Stimulated activated CD8-positive, alpha-beta memory T cell treated with anti-CD3 and anti-CD28 coated beads, Interleukin-12 subunit alpha, Interleukin-12 subunit beta, amount 100 ng/mL, for 4 hours (primary cell): ENCODE results near the gene NCMAP.
"Not testable (repeated sequence)": the region's sequence is repeated elsewhere in the genome, so short reads cannot be mapped to it uniquely, and the experiment has no call there.

ENCODE experiments used
- DNase-seq: peaks from one replicate; pipeline ENCODE4 v3.0.0-alpha.2; 2020; ENCODE audit warnings: low read depth

NCMAP gene, protein sequence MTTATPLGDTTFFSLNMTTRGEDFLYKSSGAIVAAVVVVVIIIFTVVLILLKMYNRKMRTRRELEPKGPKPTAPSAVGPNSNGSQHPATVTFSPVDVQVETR

DNA sequence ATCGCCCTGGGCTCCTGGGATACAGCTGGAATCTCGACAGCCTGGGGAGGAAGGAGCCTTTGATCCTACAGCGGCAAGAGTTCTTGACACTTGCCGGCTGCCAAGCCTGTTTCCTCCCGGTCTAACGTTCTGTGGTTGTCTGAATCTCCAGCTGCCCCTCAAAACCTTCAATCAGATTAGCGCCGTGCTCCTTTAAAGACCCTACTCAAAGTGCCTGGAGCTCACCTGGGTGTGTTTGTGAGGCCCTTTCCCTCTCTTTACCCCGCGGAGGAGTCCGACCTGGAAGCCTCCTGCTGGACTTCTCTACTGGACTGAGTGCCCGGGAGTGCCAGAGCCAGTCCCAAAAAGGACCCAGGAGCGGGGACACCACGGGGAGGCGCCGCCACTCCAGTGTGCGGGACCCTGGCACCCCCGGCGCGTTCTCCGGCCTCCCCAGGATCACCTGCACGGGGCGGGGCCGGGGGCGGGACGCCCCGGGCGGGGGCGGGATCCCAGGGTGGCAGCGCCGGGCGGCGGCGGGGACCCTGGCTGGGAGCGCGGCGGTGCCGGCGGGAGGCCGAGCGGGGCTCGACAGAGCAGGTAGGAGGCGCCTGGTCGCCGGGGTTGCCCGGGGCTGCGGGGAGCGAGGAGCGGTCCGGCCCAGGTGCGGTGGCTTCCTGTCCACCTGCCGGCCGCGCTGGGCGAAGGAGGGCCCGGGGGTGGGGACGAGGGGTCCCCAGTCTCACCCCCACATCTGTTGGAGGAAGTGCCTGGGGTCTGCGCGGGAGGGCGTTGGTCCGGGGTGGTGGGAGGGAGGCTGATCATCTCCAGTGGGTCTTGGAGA, at the start of gene NCMAP:
TSS of gene NCMAP (plus strand) at position 497 of the 823 bp plus-strand sequence. CDS start 39,344 bp downstream, outside the sequence.
- DNase-seq = peak; percentile 42

DNA sequence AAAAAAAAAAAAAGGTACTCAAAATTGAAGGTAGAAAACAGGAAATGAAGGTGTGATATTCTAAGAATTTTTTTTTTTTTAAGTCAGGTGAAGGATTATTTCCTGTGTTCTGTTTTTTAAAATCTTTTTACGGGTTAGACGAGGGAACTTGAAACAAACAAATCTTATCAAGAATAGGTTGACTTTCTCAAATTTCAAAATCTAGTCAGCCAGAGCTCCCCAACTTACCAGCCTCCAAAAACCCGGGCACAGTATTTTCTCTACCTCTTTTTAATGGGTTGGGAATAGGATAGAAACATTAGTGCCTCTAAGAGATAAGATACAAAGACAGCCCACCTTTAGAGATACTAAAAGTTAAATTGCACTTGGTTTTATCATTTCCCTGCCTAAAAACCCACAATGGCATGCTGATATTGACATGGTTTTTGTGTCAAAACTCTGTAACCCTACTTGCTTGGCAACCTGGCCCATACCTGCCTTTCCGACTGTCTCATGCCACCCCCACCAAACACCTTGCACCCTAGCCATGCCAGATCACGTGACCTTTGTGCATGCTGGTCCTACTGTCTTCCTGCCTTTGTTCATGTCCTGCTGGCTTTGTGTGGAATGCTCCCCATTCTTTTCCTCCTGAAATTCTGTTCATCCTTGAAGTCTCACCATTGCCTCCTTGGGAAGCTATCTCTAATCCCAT, 49.1 kb upstream of the NCMAP start:
- DNase-seq = no peak

- no peak for DNase-seq
Observed at GRCh38 chr1:24507405-24507804, 48.5 kb upstream of the NCMAP start.

- DNase-seq = no peak
Observed at GRCh38 chr1:24508911-24509310, 47.0 kb upstream of the NCMAP start.

GRCh38 chr1:24513706-24514105, 42.2 kb upstream of the NCMAP start:
- DNase-seq = no peak

DNA sequence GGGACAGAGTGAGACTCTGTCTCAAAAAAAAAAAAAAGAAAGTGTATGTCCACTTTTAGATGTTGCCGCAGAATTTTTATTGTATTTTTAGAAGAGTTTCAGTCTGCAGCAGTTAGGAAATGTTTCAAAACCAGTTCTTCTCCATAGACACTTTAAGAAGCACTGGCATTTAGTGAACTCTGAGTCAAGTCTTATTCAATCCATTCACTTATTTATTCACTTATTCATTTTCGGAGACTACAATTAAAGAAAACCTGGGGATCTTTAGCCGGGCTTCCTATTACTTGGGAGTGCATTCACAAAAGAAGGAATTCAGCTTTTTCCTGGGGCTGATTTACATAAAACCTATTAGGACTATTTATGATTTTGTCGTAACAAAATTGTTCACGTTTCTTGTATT, 40.9 kb upstream of the NCMAP start:
- no peak for DNase-seq

- DNase-seq = not testable (repeated sequence)
Observed at GRCh38 chr1:24515671-24516209, 40.1 kb upstream of the NCMAP start.

DNA sequence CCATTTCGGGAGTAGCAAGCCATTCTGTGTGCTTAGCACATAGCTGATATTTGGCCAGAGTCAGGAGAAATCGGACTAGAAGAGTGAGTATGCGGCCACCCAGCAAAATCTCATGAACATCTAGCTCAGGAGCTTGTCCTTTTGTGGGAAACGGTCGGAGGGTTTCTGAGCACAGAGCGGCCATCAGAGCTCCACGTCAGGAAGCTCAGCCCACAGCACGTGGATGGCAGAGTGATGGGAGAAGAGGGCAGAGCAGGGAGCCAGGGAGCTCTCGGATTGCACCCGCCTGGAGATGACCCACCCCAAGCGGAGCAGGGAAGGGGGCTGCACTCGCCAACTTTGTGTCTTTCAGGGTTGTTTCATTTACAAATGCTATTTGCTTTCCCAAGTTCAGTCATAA, 39.4 kb upstream of the NCMAP start:
- DNase-seq = no peak

- no peak for DNase-seq
Observed at GRCh38 chr1:24517898-24518297, 38.0 kb upstream of the NCMAP start.

DNA sequence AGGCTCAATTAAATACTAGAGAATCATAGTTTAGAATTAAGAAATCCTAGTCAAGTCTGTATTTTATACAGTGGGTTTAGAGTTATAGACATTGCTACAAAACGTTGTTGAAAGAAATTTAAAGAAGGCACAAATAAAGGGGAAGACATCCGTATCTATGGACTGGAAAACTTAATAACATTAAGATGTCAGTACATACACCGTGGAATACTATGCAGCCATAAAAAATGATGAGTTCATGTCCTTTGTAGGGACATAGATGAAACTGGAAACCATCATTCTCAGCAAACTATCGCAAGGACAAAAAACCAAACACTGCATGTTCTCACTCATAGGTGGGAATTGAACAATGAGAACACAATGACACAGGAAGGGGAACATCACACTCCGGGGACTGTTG, 35.6 kb upstream of the NCMAP start:
- not testable (repeated sequence) for DNase-seq

- DNase-seq = no peak
Observed at GRCh38 chr1:24525606-24526005, 30.3 kb upstream of the NCMAP start.

DNA sequence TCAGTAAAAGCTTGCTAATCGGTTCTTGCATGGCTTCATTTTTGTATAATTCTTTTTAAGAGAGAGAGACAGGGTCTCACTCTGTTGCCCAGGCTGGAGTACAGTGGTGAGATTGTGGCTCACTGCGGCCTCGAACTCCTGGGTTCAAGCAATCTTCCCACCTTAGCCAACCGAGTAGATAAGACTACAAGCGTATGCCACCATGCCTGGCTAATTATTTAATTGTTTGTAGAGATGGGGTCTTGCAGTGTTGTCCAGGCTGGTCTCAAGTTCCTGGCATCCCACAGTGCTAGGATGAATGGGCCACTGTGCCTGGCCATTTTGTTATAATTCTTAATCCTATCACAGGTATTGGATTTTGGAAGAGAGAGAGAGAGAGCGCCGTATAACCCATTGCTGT, 29.8 kb upstream of the NCMAP start:
- no peak for DNase-seq

DNA sequence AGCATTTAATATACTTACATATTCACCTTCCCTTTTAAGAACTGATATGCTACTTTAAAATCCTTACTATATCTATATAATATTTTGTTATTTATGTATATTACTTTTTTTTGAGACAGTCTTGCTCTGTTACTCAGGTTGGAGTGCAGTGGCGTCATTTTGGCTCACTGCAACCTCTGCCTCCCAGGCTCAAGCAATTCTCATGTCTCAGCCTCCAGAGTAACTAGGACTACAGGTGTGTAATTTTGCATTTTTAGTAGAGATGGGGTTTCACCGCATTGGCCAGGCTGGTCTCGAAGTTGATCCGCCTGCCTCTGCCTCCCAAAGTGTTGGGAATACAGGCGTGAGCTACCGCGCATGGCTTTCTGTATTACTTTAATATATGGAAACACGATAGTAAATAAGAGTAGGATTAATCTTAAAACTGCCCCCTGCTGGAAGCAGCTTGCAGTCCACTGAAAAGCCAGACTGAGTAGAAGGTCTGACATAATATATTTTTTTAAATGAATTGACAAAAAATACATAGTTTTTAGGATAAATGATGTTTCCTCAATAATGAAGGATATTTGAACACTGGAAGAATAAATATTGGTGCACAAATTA, 28.8 kb upstream of the NCMAP start:
- no peak for DNase-seq

DNA sequence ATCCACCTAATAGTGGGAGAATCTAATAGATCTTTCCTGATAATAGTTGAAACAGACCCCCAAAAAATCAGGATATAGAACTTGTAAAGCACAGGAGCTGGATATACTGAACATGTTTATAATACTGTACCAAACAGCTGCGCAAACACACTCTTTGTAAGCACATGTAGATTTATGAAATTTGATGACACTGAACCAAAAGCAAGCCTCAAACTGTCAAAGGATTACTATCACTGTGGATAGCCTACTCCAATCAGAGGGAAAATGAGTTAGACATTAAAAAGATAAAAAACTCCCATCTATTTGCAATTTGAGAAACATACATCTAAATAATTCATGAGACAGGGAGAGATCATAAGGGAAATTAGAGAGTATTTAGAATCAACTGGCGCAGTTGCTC, 27.1 kb upstream of the NCMAP start:
- DNase-seq = no peak

GRCh38 chr1:24529292-24529691, 26.6 kb upstream of the NCMAP start:
- DNase-seq = not testable (repeated sequence)

DNA sequence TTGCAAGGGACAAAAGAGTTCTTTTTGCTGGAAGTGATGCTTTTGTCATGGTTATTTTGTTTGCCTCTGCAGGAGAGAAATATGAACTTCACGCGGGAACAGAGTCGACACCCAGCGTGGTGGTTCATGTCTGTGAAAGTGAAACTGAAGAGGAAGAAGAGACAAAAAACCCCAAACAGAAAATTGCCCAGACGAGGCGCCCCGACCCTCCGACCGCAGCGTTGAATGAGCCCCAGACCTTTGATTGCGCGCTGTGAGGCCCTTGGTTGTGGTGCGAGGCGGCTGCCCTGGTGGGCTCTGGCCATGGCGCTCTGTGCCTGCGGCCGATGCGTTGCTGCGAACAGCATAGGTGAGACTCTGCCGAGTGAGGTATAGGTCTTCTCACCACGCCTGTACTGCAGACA, 20.9 kb upstream of the NCMAP start:
- peak; percentile 58 for DNase-seq

- no peak for DNase-seq
Observed at GRCh38 chr1:24535778-24536177, 20.1 kb upstream of the NCMAP start.

- peak; percentile 42 for DNase-seq
Observed at GRCh38 chr1:24536391-24536840, 19.5 kb upstream of the NCMAP start.

- no peak for DNase-seq
Observed at GRCh38 chr1:24540051-24540905, 15.6 kb upstream of the NCMAP start.

DNA sequence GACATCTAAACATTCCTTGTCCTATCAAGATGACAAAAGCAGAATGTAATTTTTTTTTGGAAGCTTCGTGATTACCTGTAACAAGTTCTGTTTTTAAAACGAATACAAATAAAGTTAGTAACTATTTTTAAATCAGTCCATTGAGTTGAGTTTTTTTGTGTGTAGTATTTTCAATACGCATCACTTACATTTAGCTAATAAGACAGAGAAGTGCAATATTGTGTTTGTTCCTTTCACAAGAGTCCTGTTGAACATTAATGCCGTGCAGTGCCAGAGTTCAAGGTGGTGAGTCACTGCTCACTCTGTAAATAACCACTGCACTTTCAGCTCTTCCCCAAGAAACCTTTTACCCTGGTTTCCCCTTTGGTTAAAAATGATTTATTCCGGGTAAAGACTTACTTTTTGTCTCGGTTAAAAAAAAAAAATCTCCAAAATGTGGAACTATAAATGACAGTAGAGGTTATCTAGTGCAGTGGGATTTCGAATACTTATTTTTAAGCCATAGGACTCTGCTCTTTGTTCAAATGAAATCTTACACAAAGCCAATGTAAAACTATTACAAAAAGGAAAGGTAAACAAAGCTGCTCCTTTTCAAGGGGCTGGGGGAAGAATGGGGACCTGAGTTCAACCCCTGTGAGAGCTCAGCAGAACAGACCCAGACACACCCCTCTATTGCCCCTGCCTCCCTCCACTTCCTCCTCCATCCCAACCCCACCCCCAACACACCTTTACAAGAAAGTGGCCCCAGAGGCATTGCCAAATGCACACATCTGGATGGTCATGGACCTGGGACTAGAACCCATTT, 14.8 kb upstream of the NCMAP start:
- DNase-seq = no peak
